ENCODE measurements around the gene ACSF3.

ACSF3 gene

GRCh38 chr16:89139907-89140361, 46.3 kb downstream of the ACSF3 start:
- no peak for DNase-seq (ENCODE audit: low read depth)
- H3K4me3 ChIP-seq (ENCODE audit: low read depth, low read length), result no peak overlapping the region
- TF ChIP-seq, protein P1, sequence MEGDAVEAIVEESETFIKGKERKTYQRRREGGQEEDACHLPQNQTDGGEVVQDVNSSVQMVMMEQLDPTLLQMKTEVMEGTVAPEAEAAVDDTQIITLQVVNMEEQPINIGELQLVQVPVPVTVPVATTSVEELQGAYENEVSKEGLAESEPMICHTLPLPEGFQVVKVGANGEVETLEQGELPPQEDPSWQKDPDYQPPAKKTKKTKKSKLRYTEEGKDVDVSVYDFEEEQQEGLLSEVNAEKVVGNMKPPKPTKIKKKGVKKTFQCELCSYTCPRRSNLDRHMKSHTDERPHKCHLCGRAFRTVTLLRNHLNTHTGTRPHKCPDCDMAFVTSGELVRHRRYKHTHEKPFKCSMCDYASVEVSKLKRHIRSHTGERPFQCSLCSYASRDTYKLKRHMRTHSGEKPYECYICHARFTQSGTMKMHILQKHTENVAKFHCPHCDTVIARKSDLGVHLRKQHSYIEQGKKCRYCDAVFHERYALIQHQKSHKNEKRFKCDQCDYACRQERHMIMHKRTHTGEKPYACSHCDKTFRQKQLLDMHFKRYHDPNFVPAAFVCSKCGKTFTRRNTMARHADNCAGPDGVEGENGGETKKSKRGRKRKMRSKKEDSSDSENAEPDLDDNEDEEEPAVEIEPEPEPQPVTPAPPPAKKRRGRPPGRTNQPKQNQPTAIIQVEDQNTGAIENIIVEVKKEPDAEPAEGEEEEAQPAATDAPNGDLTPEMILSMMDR (conservative IDR thresholded peaks at IDR 0.05; ENCODE audit: low read depth, low read length), result no peak

GRCh38 chr16:89140401-89140800, 46.7 kb downstream of the ACSF3 start:
- TF ChIP-seq, protein P1 (conservative IDR thresholded peaks at IDR 0.05; ENCODE audit: low read depth, low read length), result no peak
- DNase-seq (ENCODE audit: low read depth), result no peak
- no peak overlapping the region for H3K4me3 ChIP-seq (ENCODE audit: low read depth, low read length)

DNA sequence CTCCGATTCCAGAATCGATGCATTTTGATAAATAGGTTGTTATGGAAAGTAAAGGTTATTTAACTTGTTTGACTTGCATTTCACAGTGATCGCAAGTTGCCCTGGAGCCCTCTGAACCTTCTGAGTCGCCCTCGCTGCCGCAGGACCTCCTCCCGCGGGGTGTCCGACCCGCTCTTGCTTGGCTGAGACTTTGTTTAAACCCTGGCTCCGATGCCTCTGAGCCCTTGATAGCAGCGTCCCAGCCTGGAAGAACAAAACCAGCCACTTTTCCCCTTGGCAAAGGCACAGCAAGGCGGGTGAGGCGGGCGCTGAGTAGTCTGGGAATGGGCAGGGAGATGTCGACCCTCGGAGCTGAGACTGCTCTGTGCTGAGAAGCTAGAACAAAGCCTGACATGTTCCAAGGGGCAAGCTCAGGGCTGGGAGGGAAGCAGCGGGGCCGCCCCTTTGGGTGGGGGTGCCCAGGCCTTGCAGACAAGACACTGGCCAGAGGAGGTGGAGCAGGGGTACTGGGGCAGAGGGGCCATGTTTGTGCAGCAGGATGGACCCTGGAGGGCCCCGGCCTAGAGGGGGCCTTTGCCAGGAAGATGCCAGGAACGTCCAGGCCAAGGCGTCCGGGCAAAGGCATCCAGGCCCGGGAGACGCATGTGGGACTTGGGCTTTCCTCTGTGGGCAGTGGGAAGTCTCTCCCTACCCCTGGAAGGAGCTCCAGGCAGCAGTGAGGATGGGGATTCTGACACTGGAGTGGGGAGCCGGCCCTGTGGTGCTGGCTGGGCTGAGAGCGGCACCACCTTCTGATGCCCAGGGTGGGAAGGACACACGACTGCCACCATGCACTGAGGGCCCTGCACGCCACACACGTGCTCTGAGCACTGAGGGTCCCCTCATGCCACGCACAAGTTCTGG, 47.6 kb downstream of the ACSF3 start:
- DNase-seq (ENCODE audit: low read depth), result no peak

GRCh38 chr16:89141884-89142267, 48.2 kb downstream of the ACSF3 start:
- no peak for DNase-seq (ENCODE audit: low read depth)
- TF ChIP-seq, protein P1 (conservative IDR thresholded peaks at IDR 0.05; ENCODE audit: low read depth, low read length), result no peak

More for the DNA sequence above, 47.6 kb downstream of the ACSF3 start:
- H3K4me3 ChIP-seq (ENCODE audit: low read depth, low read length), result no peak overlapping the region
- TF ChIP-seq, protein P1 (conservative IDR thresholded peaks at IDR 0.05; ENCODE audit: low read depth, low read length), result no peak

DNA sequence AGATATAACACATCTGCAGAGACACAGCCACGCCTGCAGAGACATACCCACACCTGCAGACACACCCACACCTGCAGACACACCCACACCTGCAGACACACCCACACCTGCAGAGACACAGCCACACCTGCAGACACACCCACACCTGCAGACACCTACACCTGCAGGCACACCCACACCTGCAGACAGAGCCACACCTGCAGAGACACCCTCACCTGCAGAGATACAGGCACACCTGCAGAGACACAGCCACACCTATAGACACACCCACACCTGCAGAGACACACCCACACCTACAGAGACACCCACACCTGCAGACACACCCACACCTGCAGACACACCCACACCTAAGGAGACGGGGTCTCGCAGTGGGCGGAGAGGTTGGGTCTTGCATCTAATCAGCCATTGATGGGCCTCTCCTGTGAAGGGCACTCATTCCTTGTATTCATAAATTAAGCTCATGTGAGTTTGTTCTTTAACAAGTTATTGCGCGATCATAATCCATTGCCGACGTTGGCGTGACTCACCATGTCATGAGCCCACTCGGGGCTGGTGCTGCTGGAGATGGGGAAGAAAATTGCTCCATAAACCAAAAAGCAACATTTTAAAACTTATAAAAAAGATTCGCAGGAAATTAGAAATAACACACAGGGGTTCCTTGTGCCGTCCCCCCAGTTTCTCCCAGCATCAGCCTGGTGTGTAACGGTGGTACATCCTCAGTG, 49.0 kb downstream of the ACSF3 start:
- TF ChIP-seq, protein P1 (conservative IDR thresholded peaks at IDR 0.05; ENCODE audit: low read depth, low read length), result no peak

More at GRCh38 chr16:89141884-89142267, 48.2 kb downstream of the ACSF3 start:
- H3K4me3 ChIP-seq (ENCODE audit: low read depth, low read length), result no peak overlapping the region

GRCh38 chr16:89143201-89143741, 49.6 kb downstream of the ACSF3 start:
- TF ChIP-seq, protein P1 (conservative IDR thresholded peaks at IDR 0.05; ENCODE audit: low read depth, low read length), result no peak
- H3K4me3 ChIP-seq (ENCODE audit: low read depth, low read length), result no peak overlapping the region
- DNase-seq (ENCODE audit: low read depth), result no peak

More for the DNA sequence above, 49.0 kb downstream of the ACSF3 start:
- H3K4me3 ChIP-seq (ENCODE audit: low read depth, low read length), result no peak overlapping the region
- no peak for DNase-seq (ENCODE audit: low read depth)
